DOHH2 (cell line): ENCODE data around the gene RPP30.

Experiments used
- EZH2phosphoT487 ChIP-seq: fragments of 200-600 bp; sonication (generic); IDR thresholded peaks from 2 replicates; pipeline ENCODE4 v1.6.1; 2017; ENCODE audit warnings: borderline replicate concordance, mild to moderate bottlenecking, antibody characterized with exemption, low read length, moderate library complexity, mixed read lengths
- TF ChIP-seq, protein P1 (sequence below): fragments of 200-600 bp; sonication (generic); IDR thresholded peaks from one replicate; pipeline ENCODE4 v1.5.1; 2014; ENCODE audit warnings: antibody characterized with exemption, mild to moderate bottlenecking, low read depth, low read length; ENCODE audit not compliant: poor library complexity, severe bottlenecking

GRCh38 chr10:90856964-90857634 lies 14.7 kb upstream of the RPP30 start:
- TF ChIP-seq, protein P1, sequence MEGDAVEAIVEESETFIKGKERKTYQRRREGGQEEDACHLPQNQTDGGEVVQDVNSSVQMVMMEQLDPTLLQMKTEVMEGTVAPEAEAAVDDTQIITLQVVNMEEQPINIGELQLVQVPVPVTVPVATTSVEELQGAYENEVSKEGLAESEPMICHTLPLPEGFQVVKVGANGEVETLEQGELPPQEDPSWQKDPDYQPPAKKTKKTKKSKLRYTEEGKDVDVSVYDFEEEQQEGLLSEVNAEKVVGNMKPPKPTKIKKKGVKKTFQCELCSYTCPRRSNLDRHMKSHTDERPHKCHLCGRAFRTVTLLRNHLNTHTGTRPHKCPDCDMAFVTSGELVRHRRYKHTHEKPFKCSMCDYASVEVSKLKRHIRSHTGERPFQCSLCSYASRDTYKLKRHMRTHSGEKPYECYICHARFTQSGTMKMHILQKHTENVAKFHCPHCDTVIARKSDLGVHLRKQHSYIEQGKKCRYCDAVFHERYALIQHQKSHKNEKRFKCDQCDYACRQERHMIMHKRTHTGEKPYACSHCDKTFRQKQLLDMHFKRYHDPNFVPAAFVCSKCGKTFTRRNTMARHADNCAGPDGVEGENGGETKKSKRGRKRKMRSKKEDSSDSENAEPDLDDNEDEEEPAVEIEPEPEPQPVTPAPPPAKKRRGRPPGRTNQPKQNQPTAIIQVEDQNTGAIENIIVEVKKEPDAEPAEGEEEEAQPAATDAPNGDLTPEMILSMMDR, result no peak
- no peak for TF ChIP-seq EZH2phosphoT487
